Transverse colon (tissue), 4 donors: ENCODE results near the gene AREL1. TPM values are rescaled to one million over a fixed set of nuclear protein-coding genes. Genes with fewer than 3 reads are reported as not detected.

Source experiments
- DNase-seq: peaks from one replicate; pipeline ENCODE4 v3.0.0-alpha.2; 2019
- H3K27ac ChIP-seq, 4 donors: fragments of 200-600 bp; sonication (generic); 2 replicates each; pipeline ENCODE4 v1.5.1; 2016 to 2018; ENCODE audit warnings: inconsistent platforms in 4 of 4
- H3K27me3 ChIP-seq: fragments of 200-600 bp; sonication (generic); 2 replicates; pipeline ENCODE4 v1.5.1; 2017; ENCODE audit warnings: inconsistent platforms
- H3K36me3 ChIP-seq, 4 donors: fragments of 200-600 bp; sonication (generic); 2 replicates each; pipeline ENCODE4 v1.5.1; 2017 to 2019; ENCODE audit warnings: inconsistent platforms in 4 of 4
- H3K4me1 ChIP-seq, 4 donors: fragments of 200-600 bp; sonication (generic); 2 replicates each; pipeline ENCODE4 v1.5.1; 2017 to 2020; ENCODE audit warnings: inconsistent platforms in 4 of 4
- H3K4me3 ChIP-seq, 4 donors: fragments of 200-600 bp; sonication (generic); 1 replicate in 1 of 4; 2 replicates in 3 of 4; pipeline versions ENCODE4 v1.5.1 to v1.6.1; 2017 to 2019; ENCODE audit warnings: inconsistent platforms in 4 of 4
- H3K9me3 ChIP-seq, 2 donors: fragments of 200-600 bp; sonication (generic); 2 replicates each; pipeline ENCODE4 v1.5.1; 2017 to 2019; ENCODE audit warnings: inconsistent platforms in 2 of 2
- CTCF ChIP-seq, 5 experiments: fragments of 200-600 bp in 3 of 5; fragments of 450-650 bp in 2 of 5; sonication (generic) in 3 of 5; IDR thresholded peaks; 1 replicate in 2 of 5; 2 replicates in 3 of 5; pipeline ENCODE4 v1.5.1; 2016 to 2017; ENCODE audit warnings: antibody characterized with exemption in 5 of 5, inconsistent platforms in 3 of 5, mild to moderate bottlenecking in 2 of 5, moderate library complexity in 1 of 5
- EP300 ChIP-seq: sonication (generic); formaldehyde crosslinking; IDR thresholded peaks from one replicate; pipeline ENCODE4 v1.6.1; 2017; ENCODE audit warnings: antibody characterized with exemption, low read depth
- POLR2A ChIP-seq: fragments of 450-650 bp; IDR thresholded peaks from one replicate; pipeline ENCODE4 v1.6.1; 2016; ENCODE audit warnings: antibody characterized with exemption, mild to moderate bottlenecking, moderate library complexity
- POLR2AphosphoS5 ChIP-seq, 3 donors: sonication (generic); formaldehyde crosslinking; IDR thresholded peaks; one replicate each; pipeline ENCODE4 v1.6.1; 2016; ENCODE audit warnings: antibody characterized with exemption in 3 of 3
- WGBS, 2 donors: methylation state at CpG; one replicate each; pipeline ENCODE4 v1.1.5; 2018; ENCODE audit warnings: low coverage in 1 of 2; 5-methylcytosine and 5-hydroxymethylcytosine counted together
- in situ Hi-C, 4 donors: fragments of 200-750 bp; cut with MboI; loops; one replicate each; pipeline versions ENCODE4 v1.15.0 to v1.15.1; 2017; ENCODE audit warnings: low sequenced_read_pairs in 3 of 4, low pct_ligation_motif_present in 1 of 4, low pct_unique_long_range_greater_than_20kb in 1 of 4
- intact Hi-C: fragments of 100-400 bp; cut with DNase I; formaldehyde crosslinking; loops from one replicate; pipeline ENCODE4 v1.15.1; 2023; ENCODE audit warnings: low total_unique reads
- total RNA-seq, 4 donors: library from RNA; depleted of rRNA; stranded (reverse); fragments of >200 nt; gene quantifications; one replicate each; pipeline ENCODE4 v1.1.0, GENCODE V29; 2016

The AREL1 gene
- total RNA-seq, 4 donors from 2014 or later, result 22.4 to 57.1 (median 41.1) TPM

DNA sequence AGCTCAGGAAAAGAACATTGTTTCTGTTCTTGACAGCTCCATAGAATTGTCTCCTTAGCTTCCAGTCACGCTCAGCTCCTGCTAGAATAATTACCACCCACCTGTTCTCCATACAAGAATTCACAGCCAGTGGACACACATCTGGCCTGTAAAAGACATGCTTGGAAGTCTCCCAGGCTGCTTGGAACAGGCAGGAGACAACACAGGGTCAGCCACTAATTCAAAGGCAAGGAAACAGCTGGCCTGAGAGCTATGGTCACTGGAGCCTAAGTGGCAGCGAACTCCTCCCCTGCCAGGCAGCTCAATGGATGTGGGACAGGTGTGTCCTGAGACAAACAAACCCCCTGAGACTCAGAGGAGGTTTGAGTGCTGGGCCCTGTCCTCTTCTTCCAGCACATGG, 77.9 kb downstream of the AREL1 start:
- Histone ChIP-seq H3K27ac (no peak overlapping the region), H3K4me1 (no peaks in the 10 kb centered on the region), H3K36me3 (no peaks in the 10 kb centered on the region), H3K4me3 (no peak overlapping the region), H3K27me3 (no peaks in the 10 kb centered on the region), H3K9me3 (no peaks in the 10 kb centered on the region)
- TF ChIP-seq CTCF (IDR thresholded peaks at IDR 0.05), result no peak
- TF ChIP-seq EP300, result no peak
- TF ChIP-seq POLR2AphosphoS5 (IDR thresholded peaks at IDR 0.05), result no peak
- TF ChIP-seq POLR2A, result no peak
- WGBS, 2 donors, result 63% methylated on average over 2 of the region's 2 CpGs; no CpG with 5 or more reads in 1 of the 2 donors
- in situ Hi-C loops, result no loop called here
- no peak for DNase-seq
- intact Hi-C loops, result no loop called here

GRCh38 chr14:74634481-74634880, 78.4 kb downstream of the AREL1 start:
- no peak for DNase-seq
- no peaks in the 10 kb centered on the region for H3K9me3 ChIP-seq
- intact Hi-C loops (no loop called here), in situ Hi-C loops (no loop called here)
- H3K36me3 ChIP-seq, result no peaks in the 10 kb centered on the region
- WGBS, 2 donors, result 88% methylated on average over 1 of the region's 1 CpG; no CpG with 5 or more reads in 1 of the 2 donors
- no peaks in the 10 kb centered on the region for H3K27me3 ChIP-seq
- no peaks in the 10 kb centered on the region for H3K4me1 ChIP-seq
- TF ChIP-seq EP300 (no peak), POLR2AphosphoS5 (IDR thresholded peaks at IDR 0.05) (no peak), POLR2A (no peak), CTCF (IDR thresholded peaks at IDR 0.05) (no peak)
- no peak overlapping the region for H3K4me3 ChIP-seq
- H3K27ac ChIP-seq, result no peak overlapping the region

- TF ChIP-seq POLR2A (no peak), EP300 (no peak), CTCF (IDR thresholded peaks at IDR 0.05) (no peak), POLR2AphosphoS5 (IDR thresholded peaks at IDR 0.05) (no peak)
- Histone ChIP-seq H3K4me1 (no peaks in the 10 kb centered on the region), H3K36me3 (no peaks in the 10 kb centered on the region), H3K9me3 (no peaks in the 10 kb centered on the region), H3K27me3 (no peaks in the 10 kb centered on the region), H3K4me3 (no peak overlapping the region), H3K27ac (no peak overlapping the region)
- whole genome bisulfite sequencing, 2 donors, result 78 to 83% methylated on average over 2 to 15 of the region's 15 CpGs
- intact Hi-C loops (no loop called here), in situ Hi-C loops (no loop called here)
- DNase-seq, result no peak
Observed at GRCh38 chr14:74630881-74631690, 81.8 kb downstream of the AREL1 start.

- intact Hi-C loops (no loop called here), in situ Hi-C loops (no loop called here)
- Histone ChIP-seq H3K4me3 (no peak overlapping the region), H3K27ac (no peak overlapping the region), H3K9me3 (no peaks in the 10 kb centered on the region), H3K27me3 (no peaks in the 10 kb centered on the region), H3K36me3 (no peaks in the 10 kb centered on the region), H3K4me1 (no peaks in the 10 kb centered on the region)
- DNase-seq, result no peak
- 80% methylated on average over 5 of the region's 5 CpGs; no CpG with 5 or more reads in 1 of the 2 donors for WGBS, 2 donors
- no peak for TF ChIP-seq POLR2A
- no peak for TF ChIP-seq POLR2AphosphoS5 (IDR thresholded peaks at IDR 0.05)
- no peak for TF ChIP-seq CTCF (IDR thresholded peaks at IDR 0.05)
- TF ChIP-seq EP300, result no peak
Observed at GRCh38 chr14:74628418-74628817, 84.5 kb downstream of the AREL1 start.
